ENCODE data around the gene OTUB1.

DNA sequence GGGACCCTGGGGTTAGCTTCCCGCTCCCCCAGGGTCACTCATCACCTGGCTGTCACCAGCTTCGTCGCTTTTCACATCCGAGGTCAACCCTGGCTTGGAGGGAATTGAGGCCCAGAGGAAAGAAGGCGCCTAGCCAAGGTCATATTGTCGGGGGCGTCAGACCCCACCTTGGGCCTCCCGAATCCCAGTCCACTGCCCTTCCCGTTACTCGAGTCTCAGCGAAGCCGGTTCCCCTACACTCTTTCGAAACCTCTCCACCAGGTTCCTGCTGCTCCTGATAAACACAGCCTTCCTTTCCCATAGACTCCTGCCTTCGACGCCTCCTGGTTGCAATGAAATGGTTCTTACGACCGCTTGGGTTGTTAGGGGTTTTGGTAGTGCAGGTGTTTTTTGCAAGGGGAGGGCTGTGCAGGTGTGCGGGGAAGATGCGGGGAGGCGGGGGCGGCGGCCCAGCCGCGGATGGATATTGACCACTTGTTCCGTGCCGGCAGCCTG lies 46.8 kb upstream of the OTUB1 start:
- no peak for TF ChIP-seq ASH1L (IDR thresholded peaks at IDR 0.05; ENCODE audit: borderline replicate concordance, low read depth, partially characterized antibody)
- no peak for TF ChIP-seq BRCA1 (IDR thresholded peaks at IDR 0.05)
- TF ChIP-seq BRCA1 (CRISPR knock-in tag; IDR thresholded peaks at IDR 0.05) = no peak
- no peak for TF ChIP-seq ZNF584 (CRISPR knock-in tag; IDR thresholded peaks at IDR 0.05; ENCODE audit: low read depth)
- TF ChIP-seq ZNF830 (CRISPR knock-in tag; IDR thresholded peaks at IDR 0.05) = no peak
- TF ChIP-seq, protein P1, sequence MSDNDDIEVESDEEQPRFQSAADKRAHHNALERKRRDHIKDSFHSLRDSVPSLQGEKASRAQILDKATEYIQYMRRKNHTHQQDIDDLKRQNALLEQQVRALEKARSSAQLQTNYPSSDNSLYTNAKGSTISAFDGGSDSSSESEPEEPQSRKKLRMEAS (CRISPR knock-in tag; IDR thresholded peaks at IDR 0.05) = no peak
- no peak for TF ChIP-seq ELF4 (CRISPR knock-in tag; IDR thresholded peaks at IDR 0.05)
- TF ChIP-seq ZC3H4 (CRISPR knock-in tag; IDR thresholded peaks at IDR 0.05; ENCODE audit: borderline replicate concordance) = no peak

All from K562 (cell line).